CD14-positive monocyte (primary cell): Measurements from ENCODE around the gene POU2F1. TPM values are rescaled to one million over a fixed set of nuclear protein-coding genes. Genes with fewer than 3 reads are reported as not detected.

Experiments
- DNase-seq, 3 donors: peaks; one replicate each; pipeline ENCODE4 v3.0.0-alpha.2; 2011 to 2022
- H2AFZ ChIP-seq: 2 replicates; pipeline ENCODE4 v1.6.0; 2012; ENCODE audit warnings: mild to moderate bottlenecking, low read depth, low read length, inconsistent platforms; ENCODE audit not compliant: insufficient read depth, poor library complexity, severe bottlenecking
- H3K27ac ChIP-seq, 2 donors: 1 replicate in 1 of 2; 2 replicates in 1 of 2; pipeline ENCODE4 v1.5.1; 2012 to 2013; ENCODE audit warnings: low read length in 2 of 2, control low read depth in 1 of 2, inconsistent platforms in 1 of 2, low read depth in 1 of 2, mild to moderate bottlenecking in 1 of 2
- H3K27me3 ChIP-seq, 2 donors: one replicate each; pipeline versions ENCODE4 v1.6.0 to v1.6.1; 2011 to 2013; ENCODE audit warnings: low read length in 2 of 2; ENCODE audit not compliant: control insufficient read depth in 2 of 2, insufficient read depth in 2 of 2
- H3K36me3 ChIP-seq, 2 donors: replicated peaks in 1 of 2; 1 replicate in 1 of 2; 2 replicates in 1 of 2; pipeline versions ENCODE4 v1.5.1 to v1.6.1; 2012 to 2013; ENCODE audit warnings: low read length in 2 of 2, control low read depth in 1 of 2, inconsistent platforms in 1 of 2, mild to moderate bottlenecking in 1 of 2; ENCODE audit not compliant: insufficient read depth in 2 of 2, control insufficient read depth in 1 of 2
- H3K4me1 ChIP-seq, 2 donors: 1 replicate in 1 of 2; 2 replicates in 1 of 2; pipeline versions ENCODE4 v1.5.1 to v1.6.1; 2012 to 2013; ENCODE audit warnings: low read length in 2 of 2, control low read depth in 1 of 2, inconsistent platforms in 1 of 2, mild to moderate bottlenecking in 1 of 2, moderate library complexity in 1 of 2; ENCODE audit not compliant: insufficient read depth in 2 of 2, control insufficient read depth in 1 of 2
- H3K4me2 ChIP-seq: replicated peaks from 2 replicates; pipeline ENCODE3; 2012; ENCODE audit warnings: low read length, moderate library complexity, mild to moderate bottlenecking; ENCODE audit not compliant: poor library complexity, severe bottlenecking; ENCODE audit errors: extremely low read depth
- H3K4me3 ChIP-seq, 3 experiments: fragments of 200-600 bp in 1 of 3; sonication (generic) in 1 of 3; replicated peaks in 1 of 3; 1 replicate in 2 of 3; 2 replicates in 1 of 3; pipeline ENCODE4 v1.5.1; 2011 to 2013; ENCODE audit warnings: low read length in 3 of 3, mild to moderate bottlenecking in 3 of 3, control low read depth in 2 of 3, low read depth in 2 of 3, inconsistent platforms in 1 of 3, moderate library complexity in 1 of 3
- H3K79me2 ChIP-seq: 2 replicates; pipeline ENCODE4 v1.6.0; 2012; ENCODE audit warnings: mild to moderate bottlenecking, control low read depth, inconsistent platforms, low read length, moderate library complexity; ENCODE audit not compliant: insufficient read depth
- H3K9ac ChIP-seq: 2 replicates; pipeline ENCODE4 v1.6.0; 2017; ENCODE audit warnings: low read length, mild to moderate bottlenecking; ENCODE audit not compliant: insufficient read depth, poor library complexity, severe bottlenecking
- H3K9me3 ChIP-seq, 2 donors: replicated peaks in 1 of 2; 1 replicate in 1 of 2; 2 replicates in 1 of 2; pipeline versions ENCODE4 v1.5.1 to v1.6.1; 2012 to 2013; ENCODE audit warnings: low read length in 2 of 2, control low read depth in 1 of 2; ENCODE audit not compliant: control insufficient read depth in 1 of 2, insufficient read depth in 1 of 2
- H4K20me1 ChIP-seq: 2 replicates; pipeline ENCODE4 v1.6.0; 2012; ENCODE audit warnings: mild to moderate bottlenecking, low read length, control low read depth, moderate library complexity; ENCODE audit not compliant: insufficient read depth
- H3K27ac Mint-ChIP-seq, 7 donors: one replicate each; pipeline ENCODE4 v1.8.0; 2020; ENCODE audit warnings: mild to moderate bottlenecking in 7 of 7, mixed read lengths in 7 of 7, moderate library complexity in 6 of 7, inconsistent platforms in 2 of 7
- H3K27me3 Mint-ChIP-seq, 3 donors: one replicate each; pipeline ENCODE4 v1.8.0; 2021 to 2022; ENCODE audit warnings: low read depth in 3 of 3, mild to moderate bottlenecking in 3 of 3, mixed read lengths in 3 of 3, moderate library complexity in 3 of 3, inconsistent platforms in 1 of 3
- H3K36me3 Mint-ChIP-seq, 2 donors: one replicate each; pipeline ENCODE4 v1.8.0; 2020; ENCODE audit warnings: mixed read lengths in 2 of 2, inconsistent platforms in 1 of 2, mild to moderate bottlenecking in 1 of 2
- H3K4me1 Mint-ChIP-seq: one replicate; pipeline ENCODE4 v1.8.0; 2020; ENCODE audit warnings: mild to moderate bottlenecking, mixed read lengths
- H3K4me3 Mint-ChIP-seq, 2 donors: one replicate each; pipeline ENCODE4 v1.8.0; 2020; ENCODE audit warnings: mild to moderate bottlenecking in 2 of 2, mixed read lengths in 2 of 2, moderate library complexity in 1 of 2
- H3K9me3 Mint-ChIP-seq, 7 donors: one replicate each; pipeline ENCODE4 v1.8.0; 2020 to 2022; ENCODE audit warnings: mixed read lengths in 7 of 7, mild to moderate bottlenecking in 6 of 7, moderate library complexity in 6 of 7, inconsistent platforms in 2 of 7
- CTCF ChIP-seq: fragments of 200-600 bp; IDR thresholded peaks from one replicate; pipeline ENCODE4 v1.8.0; 2022; ENCODE audit warnings: antibody characterized with exemption, mild to moderate bottlenecking
- WGBS: methylation state at CpG from one replicate; pipeline ENCODE4 v1.1.5; 2013; ENCODE audit warnings: missing lambda C conversion rate; ENCODE audit not compliant: insufficient coverage; 5-methylcytosine and 5-hydroxymethylcytosine counted together
- intact Hi-C, 2 donors: fragments of 100-400 bp; cut with micrococcal nuclease; formaldehyde crosslinking; loops; one replicate each; pipeline versions ENCODE4 v1.15.0 to v1.15.1; 2023
- polyA plus RNA-seq, 3 donors: library from polyadenylated mRNA; depleted of rRNA in 1 of 3; unstranded in 2 of 3; stranded (reverse) in 1 of 3; fragments of 300-500 nt in 2 of 3; fragments of >200 nt in 1 of 3; fragmentation: Illumina TruSeq in 2 of 3; gene quantifications; 1 replicate in 2 of 3; 2 replicates in 1 of 3; pipeline ENCODE4 v1.2.3, GENCODE V29; 2012 to 2021

POU2F1 gene
- polyA plus RNA-seq, 3 donors, result 2.3 to 4.2 (median 3.9) TPM

- no peak overlapping the region for H3K9ac ChIP-seq
- H3K79me2 ChIP-seq, result peaks cover 46% of the 10 kb centered on the region
- H3K36me3 ChIP-seq, result no peaks in the 10 kb centered on the region
- H3K4me3 Mint-ChIP-seq, result no peak overlapping the region
- peaks cover 25% of the 10 kb centered on the region for H4K20me1 ChIP-seq
- WGBS, result 94% methylated on average over 3 of the region's 3 CpGs
- peaks cover 0 to 5% of the 10 kb centered on the region in 2 donors for H3K9me3 ChIP-seq
- no peak for TF ChIP-seq CTCF
- intact Hi-C loops, result loop anchor here in 1 of 2 donors (10.0 kb wide), 1 partner anchor 262 kb away; no protein-coding TSS in a partner anchor
- peaks cover 10 to 15% of the 10 kb centered on the region in 2 donors for H3K4me1 ChIP-seq
- H3K27ac ChIP-seq, result peak overlapping the region in 1 of 2 donors; percentile 32
- peak overlapping the region in 2 of 7 donors; percentile 16 to 85 for H3K27ac Mint-ChIP-seq
- peaks cover 59% of the 10 kb centered on the region for H3K4me1 Mint-ChIP-seq
- H3K27me3 ChIP-seq, result no peaks in the 10 kb centered on the region
- H3K4me2 ChIP-seq, result no peak overlapping the region
- H3K9me3 Mint-ChIP-seq, result peaks cover 6 to 8% (median 7%) of the 10 kb centered on the region in 7 donors
- H3K4me3 ChIP-seq, result no peak overlapping the region
- H2AFZ ChIP-seq, result no peak overlapping the region
- H3K36me3 Mint-ChIP-seq, result peaks cover 5 to 13% of the 10 kb centered on the region in 2 donors
- DNase-seq, result no peak
- H3K27me3 Mint-ChIP-seq, result no peaks in the 10 kb centered on the region
Observed at GRCh38 chr1:167272369-167272957, 51.8 kb downstream of the POU2F1 start.

GRCh38 chr1:167273027-167273800 lies 52.5 kb downstream of the POU2F1 start:
- Mint-ChIP-seq H3K4me1 (peaks cover 52% of the 10 kb centered on the region), H3K27ac (peak overlapping the region in 1 of 7 donors; percentile 16)
- intact Hi-C loops, result loop anchor here in 1 of 2 donors (10.0 kb wide), 1 partner anchor 262 kb away; no protein-coding TSS in a partner anchor

More at GRCh38 chr1:167273027-167273800, 52.5 kb downstream of the POU2F1 start:
- H3K4me3 ChIP-seq, result no peak overlapping the region
- Mint-ChIP-seq H3K9me3 (peaks cover 6 to 8% (median 7%) of the 10 kb centered on the region in 7 donors), H3K27me3 (no peaks in the 10 kb centered on the region), H3K36me3 (peaks cover 5 to 13% of the 10 kb centered on the region in 2 donors), H3K4me3 (peak overlapping the region in 1 of 2 donors; percentile 28)
- H2AFZ ChIP-seq, result no peak overlapping the region
- no peak overlapping the region for H3K27ac ChIP-seq
- H3K79me2 ChIP-seq, result peaks cover 48% of the 10 kb centered on the region
- H3K9me3 ChIP-seq, result peaks cover 0 to 5% of the 10 kb centered on the region in 2 donors
- no peaks in the 10 kb centered on the region for H3K27me3 ChIP-seq
- TF ChIP-seq CTCF, result no peak
- no peak overlapping the region for H3K4me2 ChIP-seq
- H3K36me3 ChIP-seq, result no peaks in the 10 kb centered on the region
- no peak overlapping the region for H3K9ac ChIP-seq
- no peak for DNase-seq
- peaks cover 24% of the 10 kb centered on the region for H4K20me1 ChIP-seq
- WGBS, result 53% methylated on average over 5 of the region's 12 CpGs
- peaks cover 9 to 14% of the 10 kb centered on the region in 2 donors for H3K4me1 ChIP-seq
